CD8-positive, alpha-beta memory T cell (primary cell): ENCODE data around the gene LYPD5. TPM values are rescaled to one million over a fixed set of nuclear protein-coding genes. Genes with fewer than 3 reads are reported as not detected.

Experiments
- CTCF ChIA-PET: fragments of 350-600 bp; sonication (Branson Sonifier 250); formaldehyde crosslinking; loops from one replicate; lab custom pipeline; 2021; ENCODE audit warnings: antibody characterized with exemption; lab: Charles Lee
- POLR2A ChIA-PET: fragments of 350-600 bp; sonication (Branson Sonifier 250); formaldehyde crosslinking; loops from one replicate; lab custom pipeline; 2021; ENCODE audit warnings: antibody characterized with exemption; lab: Charles Lee
- DNase-seq, 5 donors: peaks; one replicate each; pipeline versions ENCODE4 v3.0.0 to v3.0.0-alpha.2; 2020 to 2022; ENCODE audit warnings: mixed read lengths in 1 of 5
- H3K27ac ChIP-seq: one replicate; pipeline ENCODE4 v1.7.0; 2013; ENCODE audit warnings: low read depth, mild to moderate bottlenecking, low read length, moderate library complexity
- H3K27me3 ChIP-seq: 2 replicates; pipeline ENCODE4 v1.7.0; 2013; ENCODE audit warnings: low read length, mild to moderate bottlenecking; ENCODE audit not compliant: insufficient read depth, poor library complexity, severe bottlenecking
- H3K36me3 ChIP-seq: 2 replicates; pipeline ENCODE4 v1.7.0; 2013; ENCODE audit warnings: mild to moderate bottlenecking, low read length, moderate library complexity; ENCODE audit not compliant: insufficient read depth
- H3K4me1 ChIP-seq: 2 replicates; pipeline ENCODE4 v1.7.0; 2013; ENCODE audit warnings: mild to moderate bottlenecking, low read length, moderate library complexity; ENCODE audit not compliant: insufficient read depth
- H3K4me3 ChIP-seq: 2 replicates; pipeline ENCODE4 v1.7.0; 2013; ENCODE audit warnings: mild to moderate bottlenecking, low read length
- H3K9me3 ChIP-seq: 2 replicates; pipeline ENCODE4 v1.7.0; 2013; ENCODE audit warnings: mild to moderate bottlenecking, low read length
- H3K27ac Mint-ChIP-seq, 8 donors: one replicate each; pipeline ENCODE4 v1.8.0; 2020 to 2021; ENCODE audit warnings: mixed read lengths in 8 of 8, mild to moderate bottlenecking in 6 of 8, inconsistent platforms in 3 of 8, moderate library complexity in 3 of 8
- H3K27me3 Mint-ChIP-seq, 2 donors: one replicate each; pipeline ENCODE4 v1.8.0; 2020 to 2021; ENCODE audit warnings: mixed read lengths in 2 of 2, mild to moderate bottlenecking in 1 of 2, moderate library complexity in 1 of 2
- H3K36me3 Mint-ChIP-seq, 3 donors: one replicate each; pipeline ENCODE4 v1.8.0; 2020 to 2021; ENCODE audit warnings: mixed read lengths in 3 of 3, inconsistent platforms in 1 of 3, mild to moderate bottlenecking in 1 of 3
- H3K4me1 Mint-ChIP-seq, 3 donors: one replicate each; pipeline ENCODE4 v1.8.0; 2020 to 2021; ENCODE audit warnings: mixed read lengths in 3 of 3, inconsistent platforms in 1 of 3, mild to moderate bottlenecking in 1 of 3
- H3K4me3 Mint-ChIP-seq, 7 donors: one replicate each; pipeline ENCODE4 v1.8.0; 2020 to 2021; ENCODE audit warnings: mixed read lengths in 7 of 7, mild to moderate bottlenecking in 6 of 7, moderate library complexity in 4 of 7, inconsistent platforms in 2 of 7
- H3K9me3 Mint-ChIP-seq, 5 donors: one replicate each; pipeline ENCODE4 v1.8.0; 2020 to 2022; ENCODE audit warnings: mixed read lengths in 5 of 5, mild to moderate bottlenecking in 3 of 5, moderate library complexity in 2 of 5, inconsistent platforms in 1 of 5
- polyA plus RNA-seq: library from polyadenylated mRNA; unstranded; fragments of 300-500 nt; fragmentation: Illumina TruSeq; gene quantifications from one replicate; pipeline ENCODE4 v1.2.3, GENCODE V29; 2021
- total RNA-seq, 2 experiments: library from RNA; stranded (reverse); gene quantifications; one replicate each; pipeline ENCODE4 v1.2.3, GENCODE V29; 2021

The LYPD5 gene
- total and polyA plus RNA-seq, 3 experiments from 2014 or later, result 0.68 to 0.80 TPM; not detected in 1

DNA sequence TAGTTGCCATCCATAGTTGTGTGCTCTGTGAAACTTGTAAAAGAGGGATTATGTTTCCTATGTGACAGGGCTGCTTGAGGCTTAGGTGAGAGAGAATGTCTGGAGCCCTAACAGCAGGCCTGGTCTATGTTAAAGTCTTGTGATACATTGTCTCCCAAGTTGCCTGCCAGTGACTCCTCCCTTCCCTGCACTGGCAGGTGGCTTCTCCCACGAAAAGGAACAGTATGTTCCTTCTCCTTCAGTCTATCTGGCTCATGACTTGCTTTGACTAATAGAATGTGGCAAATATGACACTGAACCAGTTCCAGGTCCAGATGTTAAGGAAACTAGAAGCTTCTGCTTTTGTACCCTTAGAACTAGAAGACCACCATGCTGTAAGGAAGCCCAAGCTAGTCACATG is 15.6 kb downstream of the LYPD5 start:
- no peaks in the 10 kb centered on the region for H3K36me3 ChIP-seq
- H3K27ac ChIP-seq, result no peak overlapping the region
- H3K4me1 Mint-ChIP-seq, result peaks cover 28 to 33% (median 33%) of the 10 kb centered on the region in 3 donors
- no peak overlapping the region for H3K27ac Mint-ChIP-seq
- H3K4me1 ChIP-seq, result peaks cover 22% of the 10 kb centered on the region
- ChIA-PET CTCF (interaction anchor here (1.3 to 1.4 kb wide), 2 partner anchors 23 to 41 kb away, joined by 3 to 4 read pairs; no protein-coding TSS in a partner anchor), POLR2A (no interaction called here)
- DNase-seq, result no peak
- H3K36me3 Mint-ChIP-seq, result no peaks in the 10 kb centered on the region
- no peak overlapping the region for H3K4me3 Mint-ChIP-seq
- no peaks in the 10 kb centered on the region for H3K9me3 ChIP-seq
- H3K4me3 ChIP-seq, result no peak overlapping the region
- no peaks in the 10 kb centered on the region for H3K27me3 ChIP-seq
- H3K9me3 Mint-ChIP-seq, result no peaks in the 10 kb centered on the region
- peaks cover 14 to 18% of the 10 kb centered on the region in 2 donors for H3K27me3 Mint-ChIP-seq

DNA sequence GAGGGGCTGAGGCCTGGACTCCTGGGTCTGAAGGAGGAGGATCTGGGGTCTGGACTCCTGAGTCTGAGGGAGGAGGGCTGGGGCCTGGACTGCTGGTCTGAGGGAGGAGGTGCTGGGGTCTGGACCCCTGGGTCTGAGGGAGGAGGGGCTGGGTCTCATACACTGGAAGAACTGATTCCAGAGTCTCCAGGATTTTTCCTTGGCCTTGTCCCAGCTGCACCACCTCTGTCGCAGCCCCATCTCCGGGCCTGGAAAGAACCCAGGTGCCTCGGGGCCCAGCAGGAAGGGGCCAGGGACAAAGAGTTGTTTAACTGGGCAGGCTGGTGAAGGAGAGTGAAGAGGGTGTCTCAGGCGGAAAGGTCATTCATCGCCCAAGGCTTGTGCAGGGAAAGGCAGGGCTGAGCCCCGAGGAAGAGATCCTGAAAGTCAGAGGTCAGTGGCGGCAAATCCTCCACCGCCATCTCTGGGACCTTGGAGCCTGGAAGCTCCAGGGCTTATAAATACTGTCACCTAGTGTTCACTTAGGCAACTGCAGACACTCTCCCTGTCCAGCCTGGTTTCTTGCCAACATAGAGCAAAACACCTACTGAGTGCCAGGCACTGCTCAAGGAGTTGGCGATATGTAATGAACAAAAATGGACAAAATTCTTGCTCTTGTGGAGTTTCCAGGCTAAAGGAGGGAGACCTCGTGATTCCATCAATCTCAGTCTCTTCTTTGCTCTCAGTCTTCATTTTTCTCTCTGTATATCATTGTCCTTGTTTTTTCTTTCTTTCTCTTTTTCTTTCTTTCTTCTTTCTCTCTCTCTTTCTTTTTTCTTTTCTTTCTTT is 17.1 kb downstream of the LYPD5 start:
- POLR2A ChIA-PET, result interaction anchor here (0.6 to 1.0 kb wide), 3 partner anchors 40 to 1526 kb away, joined by 3 to 5 read pairs (median 3); no protein-coding TSS in a partner anchor
- Histone ChIP-seq H3K4me3 (no peak overlapping the region), H3K4me1 (peaks cover 31% of the 10 kb centered on the region), H3K27me3 (no peaks in the 10 kb centered on the region), H3K36me3 (no peaks in the 10 kb centered on the region), H3K9me3 (no peaks in the 10 kb centered on the region), H3K27ac (peak overlapping the region; percentile 54)
- no peaks in the 10 kb centered on the region for H3K9me3 Mint-ChIP-seq
- CTCF ChIA-PET, result interaction anchor here (0.6 to 2.1 kb wide), 9 partner anchors 10 to 119 kb away, joined by 3 to 25 read pairs (median 3); partner anchors contain the start of gene SMG9
- DNase-seq, result peak in 4 of 5 donors; percentile 40 to 68 (median 58)
- peak overlapping the region; percentile 17 to 93 (median 62) for H3K4me3 Mint-ChIP-seq
- H3K36me3 Mint-ChIP-seq, result no peaks in the 10 kb centered on the region
- peak overlapping the region in 7 of 8 donors; percentile 16 to 94 (median 78) for H3K27ac Mint-ChIP-seq
- peaks cover 36 to 45% (median 42%) of the 10 kb centered on the region in 3 donors for H3K4me1 Mint-ChIP-seq
- peaks cover 14% of the 10 kb centered on the region in 2 donors for H3K27me3 Mint-ChIP-seq

DNA sequence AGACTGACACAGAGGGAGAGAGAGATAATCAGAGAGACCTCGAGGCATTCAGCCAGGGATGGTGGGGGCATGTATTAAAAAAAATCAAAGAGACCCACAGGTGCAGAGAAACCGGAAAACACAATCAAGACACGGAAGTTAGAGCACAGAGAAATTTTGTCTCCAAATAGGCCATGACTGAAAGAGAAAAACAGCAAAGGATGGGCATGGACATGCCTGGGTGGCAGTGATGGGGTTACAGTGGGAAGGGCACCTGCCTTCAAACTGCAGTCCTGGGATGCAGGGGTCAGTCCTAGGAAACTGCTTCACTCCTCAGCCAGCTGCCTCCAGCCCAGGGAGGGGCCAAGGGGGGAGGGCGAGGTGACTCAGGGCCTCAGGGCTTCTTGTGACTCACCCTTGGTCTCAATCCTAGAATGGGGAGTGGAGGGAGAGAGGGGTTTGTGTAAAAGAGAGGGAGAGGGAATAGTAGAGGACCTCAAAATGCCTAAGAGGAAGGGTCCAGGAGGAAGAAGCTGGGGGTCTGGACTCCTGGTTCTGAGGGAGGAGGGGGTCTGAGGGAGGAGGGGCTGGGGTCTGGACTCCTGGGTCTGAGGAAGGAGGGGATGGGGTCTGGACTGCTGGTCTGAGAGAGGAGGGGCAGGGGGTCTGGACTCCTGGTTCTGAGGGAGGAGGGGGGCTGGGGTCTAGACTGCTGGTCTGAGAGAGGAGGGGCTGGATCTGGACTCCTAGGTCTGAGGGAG is 17.8 kb downstream of the LYPD5 start:
- H3K4me1 ChIP-seq, result peaks cover 38% of the 10 kb centered on the region
- DNase-seq, result peak in 4 of 5 donors; percentile 18 to 66 (median 40)
- Mint-ChIP-seq H3K36me3 (no peaks in the 10 kb centered on the region), H3K4me3 (peak overlapping the region; percentile 2 to 93 (median 68)), H3K27ac (peak overlapping the region; percentile 63 to 95 (median 89)), H3K9me3 (no peaks in the 10 kb centered on the region), H3K27me3 (peaks cover 7 to 8% of the 10 kb centered on the region in 2 donors), H3K4me1 (peaks cover 43 to 52% (median 50%) of the 10 kb centered on the region in 3 donors)
- H3K27me3 ChIP-seq, result no peaks in the 10 kb centered on the region
- ChIA-PET CTCF (interaction anchor here (0.6 to 2.1 kb wide), 9 partner anchors 9 to 118 kb away, joined by 3 to 25 read pairs (median 3); partner anchors contain the start of gene SMG9), POLR2A (interaction anchor here (0.6 to 1.0 kb wide), 3 partner anchors 11 to 164 kb away, joined by 3 to 8 read pairs (median 5); no protein-coding TSS in a partner anchor)
- no peaks in the 10 kb centered on the region for H3K9me3 ChIP-seq
- H3K27ac ChIP-seq, result peak overlapping the region; percentile 54
- peak overlapping the region; percentile 9 for H3K4me3 ChIP-seq
- no peaks in the 10 kb centered on the region for H3K36me3 ChIP-seq

DNA sequence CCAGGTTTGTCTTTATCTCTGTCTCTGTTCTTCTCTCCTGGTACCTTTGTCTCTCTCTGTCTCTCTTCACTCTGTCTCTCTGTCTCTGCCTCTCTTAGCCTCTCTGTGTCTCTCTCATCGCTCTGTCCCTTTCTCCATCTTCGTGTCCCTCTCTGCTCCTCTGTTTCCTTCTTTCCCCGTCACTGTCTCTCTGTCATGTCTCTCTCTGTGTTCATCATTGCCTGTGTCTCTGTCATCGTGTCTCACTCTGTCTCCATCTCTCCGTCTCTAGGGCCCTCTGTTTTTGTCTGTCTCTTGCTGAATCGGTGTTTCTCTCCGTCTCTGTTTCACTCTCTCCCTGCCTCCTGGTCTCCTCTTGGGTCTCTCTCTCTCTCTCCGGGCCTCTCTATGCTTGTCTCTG is 18.6 kb downstream of the LYPD5 start:
- H3K36me3 Mint-ChIP-seq, result no peaks in the 10 kb centered on the region
- Histone ChIP-seq H3K27me3 (no peaks in the 10 kb centered on the region), H3K9me3 (no peaks in the 10 kb centered on the region), H3K4me3 (peak overlapping the region; percentile 9), H3K4me1 (peaks cover 46% of the 10 kb centered on the region), H3K36me3 (no peaks in the 10 kb centered on the region), H3K27ac (peak overlapping the region; percentile 54)
- ChIA-PET CTCF (interaction anchor here (2.1 kb wide), 1 partner anchor 18 kb away, joined by 10 read pairs; no protein-coding TSS in a partner anchor), POLR2A (no interaction called here)
- no peaks in the 10 kb centered on the region for H3K9me3 Mint-ChIP-seq
- H3K27ac Mint-ChIP-seq, result peak overlapping the region; percentile 43 to 95 (median 78)
- H3K4me1 Mint-ChIP-seq, result peaks cover 48 to 60% (median 57%) of the 10 kb centered on the region in 3 donors
- peaks cover under 1 to 4% of the 10 kb centered on the region in 2 donors for H3K27me3 Mint-ChIP-seq
- H3K4me3 Mint-ChIP-seq, result peak overlapping the region in 5 of 7 donors; percentile 23 to 93 (median 67)
- no peak for DNase-seq

DNA sequence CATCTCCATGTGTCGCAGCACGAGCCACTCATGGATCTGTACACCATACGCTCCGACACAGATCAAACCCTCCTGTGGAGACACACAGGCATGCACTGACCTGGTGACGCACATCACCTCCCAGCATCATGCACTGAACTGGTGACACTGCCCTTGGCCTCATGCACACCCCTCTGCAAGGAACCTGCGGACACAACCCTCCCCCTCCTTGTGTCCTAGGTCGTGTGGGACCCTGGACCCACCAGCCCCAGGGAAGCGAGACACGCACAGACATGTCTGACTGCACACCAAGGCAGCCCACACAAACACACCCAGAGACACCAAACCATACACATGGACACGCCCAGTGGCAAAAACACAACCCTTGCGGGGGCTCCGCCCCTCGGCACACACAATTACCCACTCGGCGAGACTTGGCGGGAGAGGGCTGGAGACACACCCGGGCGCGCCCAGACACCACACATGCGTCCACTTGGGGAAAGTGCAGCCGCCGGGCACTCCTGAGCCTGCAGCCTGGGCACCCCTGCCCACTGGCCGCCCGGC is 19.5 kb downstream of the LYPD5 start:
- Histone ChIP-seq H3K4me3 (no peak overlapping the region), H3K27me3 (no peaks in the 10 kb centered on the region), H3K4me1 (peaks cover 53% of the 10 kb centered on the region), H3K9me3 (no peaks in the 10 kb centered on the region), H3K36me3 (no peaks in the 10 kb centered on the region), H3K27ac (no peak overlapping the region)
- ChIA-PET CTCF (interaction anchor here (1.0 to 3.2 kb wide), 3 partner anchors 18 to 114 kb away, joined by 3 to 12 read pairs (median 5); no protein-coding TSS in a partner anchor), POLR2A (no interaction called here)
- peak overlapping the region; percentile 23 to 93 (median 79) for H3K4me3 Mint-ChIP-seq
- H3K9me3 Mint-ChIP-seq, result no peaks in the 10 kb centered on the region
- no peaks in the 10 kb centered on the region for H3K36me3 Mint-ChIP-seq
- DNase-seq, result peak in 3 of 5 donors; percentile 31 to 57 (median 42)
- peaks cover 0 to 3% of the 10 kb centered on the region in 2 donors for H3K27me3 Mint-ChIP-seq
- peak overlapping the region in 7 of 8 donors; percentile 19 to 94 (median 72) for H3K27ac Mint-ChIP-seq
- H3K4me1 Mint-ChIP-seq, result peaks cover 57 to 69% (median 66%) of the 10 kb centered on the region in 3 donors

DNA sequence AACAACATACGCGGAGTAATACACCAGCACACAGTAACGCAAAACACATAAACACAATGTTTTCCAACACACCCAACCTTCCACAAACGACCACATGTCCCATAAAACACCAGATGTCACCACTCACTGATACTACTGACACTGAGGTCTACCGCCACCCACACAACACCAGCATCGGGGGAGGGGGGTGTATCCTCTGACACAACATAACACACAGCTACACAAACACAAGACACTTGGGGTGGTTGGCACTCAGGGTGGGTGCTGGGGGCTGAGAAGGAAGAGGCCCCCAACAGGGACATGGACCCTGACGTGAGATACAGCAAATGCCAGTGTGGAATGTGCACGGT is 20.0 kb downstream of the LYPD5 start:
- Histone ChIP-seq H3K36me3 (no peaks in the 10 kb centered on the region), H3K4me3 (no peak overlapping the region), H3K27ac (no peak overlapping the region), H3K27me3 (no peaks in the 10 kb centered on the region), H3K4me1 (peaks cover 58% of the 10 kb centered on the region), H3K9me3 (no peaks in the 10 kb centered on the region)
- no peak for DNase-seq
- H3K27ac Mint-ChIP-seq, result peak overlapping the region in 7 of 8 donors; percentile 13 to 94 (median 72)
- H3K27me3 Mint-ChIP-seq, result peaks cover 0 to 3% of the 10 kb centered on the region in 2 donors
- H3K4me1 Mint-ChIP-seq, result peaks cover 62 to 73% (median 70%) of the 10 kb centered on the region in 3 donors
- no peaks in the 10 kb centered on the region for H3K9me3 Mint-ChIP-seq
- ChIA-PET CTCF (interaction anchor here (1.0 to 3.2 kb wide), 3 partner anchors 17 to 113 kb away, joined by 3 to 12 read pairs (median 5); no protein-coding TSS in a partner anchor), POLR2A (no interaction called here)
- no peaks in the 10 kb centered on the region for H3K36me3 Mint-ChIP-seq
- H3K4me3 Mint-ChIP-seq, result peak overlapping the region; percentile 23 to 93 (median 79)

DNA sequence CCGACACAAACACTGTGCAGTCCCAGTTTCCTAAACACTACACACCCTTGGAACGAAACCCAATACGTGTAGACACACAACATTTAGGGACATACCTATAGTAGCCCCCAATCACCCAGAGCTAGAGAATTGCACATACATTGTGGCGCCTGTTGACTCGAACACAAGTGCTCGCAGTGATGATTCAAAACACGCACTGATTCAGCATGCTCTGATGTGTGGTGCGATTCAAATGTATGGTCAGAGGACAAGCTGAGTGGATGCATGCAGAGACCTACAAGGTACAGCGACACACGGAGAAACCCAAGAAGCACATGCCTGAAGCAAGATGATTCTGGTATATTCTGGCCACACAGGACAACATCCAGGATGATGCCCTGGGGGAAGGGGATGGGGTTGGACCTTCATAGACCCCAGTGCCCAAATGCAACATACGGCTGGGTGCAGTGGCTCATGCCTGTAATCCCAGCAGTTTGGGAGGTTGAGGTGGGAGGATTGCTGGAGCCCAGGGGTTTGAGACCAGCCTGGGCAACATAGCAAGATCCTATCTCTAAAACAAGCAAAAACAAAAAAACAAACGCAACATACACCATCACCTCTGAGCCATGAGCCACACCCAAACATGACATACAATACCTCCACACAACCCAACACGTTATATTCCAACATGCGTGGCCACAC is 20.5 kb downstream of the LYPD5 start:
- H3K4me1 Mint-ChIP-seq, result peaks cover 65 to 78% (median 75%) of the 10 kb centered on the region in 3 donors
- H3K4me1 ChIP-seq, result peaks cover 63% of the 10 kb centered on the region
- H3K9me3 ChIP-seq, result no peaks in the 10 kb centered on the region
- H3K4me3 ChIP-seq, result no peak overlapping the region
- H3K27ac Mint-ChIP-seq, result peak overlapping the region; percentile 72 to 98 (median 90)
- H3K36me3 Mint-ChIP-seq, result no peaks in the 10 kb centered on the region
- no peaks in the 10 kb centered on the region for H3K9me3 Mint-ChIP-seq
- H3K27me3 Mint-ChIP-seq, result peaks cover 0 to 3% of the 10 kb centered on the region in 2 donors
- no peaks in the 10 kb centered on the region for H3K36me3 ChIP-seq
- H3K27me3 ChIP-seq, result no peaks in the 10 kb centered on the region
- ChIA-PET CTCF (interaction anchor here (1.0 to 3.2 kb wide), 3 partner anchors 17 to 113 kb away, joined by 3 to 12 read pairs (median 5); no protein-coding TSS in a partner anchor), POLR2A (no interaction called here)
- peak overlapping the region; percentile 71 to 93 (median 83) for H3K4me3 Mint-ChIP-seq
- DNase-seq, result no peak
- peak overlapping the region; percentile 79 for H3K27ac ChIP-seq
